Mesothelial cell of epicardium (in vitro differentiated cells): ENCODE data around the gene SERPINB10. TPM values are rescaled to one million over a fixed set of nuclear protein-coding genes. Genes with fewer than 3 reads are reported as not detected.

Experiments
- DNase-seq, 2 experiments: peaks; one replicate each; pipeline ENCODE4 v3.0.0; 2021; ENCODE audit warnings: low spot score in 2 of 2; ENCODE audit not compliant: unreplicated experiment in 2 of 2
- H3K27ac Mint-ChIP-seq: 2 replicates; pipeline ENCODE4 v1.8.0; 2021; ENCODE audit warnings: mixed read lengths
- H3K27me3 Mint-ChIP-seq: 2 replicates; pipeline ENCODE4 v1.8.0; 2021; ENCODE audit warnings: low read depth, mixed read lengths
- H3K36me3 Mint-ChIP-seq: 2 replicates; pipeline ENCODE4 v1.8.0; 2021; ENCODE audit warnings: mixed read lengths
- H3K4me1 Mint-ChIP-seq: 2 replicates; pipeline ENCODE4 v1.8.0; 2021; ENCODE audit warnings: mixed read lengths
- H3K4me3 Mint-ChIP-seq: 2 replicates; pipeline ENCODE4 v1.8.0; 2021; ENCODE audit warnings: mild to moderate bottlenecking, moderate library complexity, mixed read lengths
- H3K9me3 Mint-ChIP-seq: 2 replicates; pipeline ENCODE4 v1.8.0; 2021; ENCODE audit warnings: mixed read lengths
- CTCF ChIP-seq: fragments of 200-600 bp; sonication (generic); IDR thresholded peaks from one replicate; pipeline ENCODE4 v1.5.0; 2021; ENCODE audit warnings: antibody characterized with exemption; ENCODE audit not compliant: unreplicated experiment
- total RNA-seq: library from RNA; stranded (reverse); gene quantifications from 3 replicates; pipeline ENCODE4 v1.2.1, GENCODE V29; 2021

SERPINB10 gene
- total RNA-seq, 1 donor from 2014 or later, result not detected

GRCh38 chr18:63868546-63868945, 39.2 kb upstream of the SERPINB10 start:
- no peak for DNase-seq
- peaks cover 13% of the 10 kb centered on the region for H3K4me1 Mint-ChIP-seq
- no peak for TF ChIP-seq CTCF
- H3K27ac Mint-ChIP-seq, result no peak overlapping the region
- peaks cover 11% of the 10 kb centered on the region for H3K27me3 Mint-ChIP-seq
- no peaks in the 10 kb centered on the region for H3K36me3 Mint-ChIP-seq
- H3K9me3 Mint-ChIP-seq, result no peaks in the 10 kb centered on the region
- no peak overlapping the region for H3K4me3 Mint-ChIP-seq

GRCh38 chr18:63869374-63869773, 38.4 kb upstream of the SERPINB10 start:
- Mint-ChIP-seq H3K4me3 (no peak overlapping the region), H3K27me3 (peaks cover 13% of the 10 kb centered on the region), H3K36me3 (no peaks in the 10 kb centered on the region), H3K4me1 (peaks cover 13% of the 10 kb centered on the region), H3K27ac (no peak overlapping the region), H3K9me3 (no peaks in the 10 kb centered on the region)
- no peak for TF ChIP-seq CTCF
- no peak for DNase-seq

GRCh38 chr18:63869851-63870250, 37.9 kb upstream of the SERPINB10 start:
- no peak for TF ChIP-seq CTCF
- H3K27ac Mint-ChIP-seq, result no peak overlapping the region
- no peak overlapping the region for H3K4me3 Mint-ChIP-seq
- H3K27me3 Mint-ChIP-seq, result peaks cover 13% of the 10 kb centered on the region
- H3K9me3 Mint-ChIP-seq, result no peaks in the 10 kb centered on the region
- DNase-seq, result no peak
- no peaks in the 10 kb centered on the region for H3K36me3 Mint-ChIP-seq
- peaks cover 13% of the 10 kb centered on the region for H3K4me1 Mint-ChIP-seq

GRCh38 chr18:63871836-63872235, 35.9 kb upstream of the SERPINB10 start:
- Mint-ChIP-seq H3K4me1 (peaks cover 11% of the 10 kb centered on the region), H3K9me3 (no peaks in the 10 kb centered on the region), H3K4me3 (no peak overlapping the region), H3K27ac (no peak overlapping the region), H3K36me3 (no peaks in the 10 kb centered on the region), H3K27me3 (peaks cover 13% of the 10 kb centered on the region)
- TF ChIP-seq CTCF, result no peak
- DNase-seq, result no peak

- Mint-ChIP-seq H3K27me3 (peaks cover 13% of the 10 kb centered on the region), H3K36me3 (no peaks in the 10 kb centered on the region)
Measured at GRCh38 chr18:63872586-63872985, 35.2 kb upstream of the SERPINB10 start.

More at GRCh38 chr18:63872586-63872985, 35.2 kb upstream of the SERPINB10 start:
- no peak for TF ChIP-seq CTCF
- no peak for DNase-seq
- no peaks in the 10 kb centered on the region for H3K9me3 Mint-ChIP-seq
- no peak overlapping the region for H3K4me3 Mint-ChIP-seq
- peaks cover 5% of the 10 kb centered on the region for H3K4me1 Mint-ChIP-seq
- no peak overlapping the region for H3K27ac Mint-ChIP-seq
